Endothelial cell of umbilical vein (primary cell): ENCODE results near the gene HDAC4. TPM values are rescaled to one million over a fixed set of nuclear protein-coding genes. Genes with fewer than 3 reads are reported as not detected.

ENCODE experiments used
- BruUV-seq: library from RNA; stranded (reverse); fragments of 400-500 nt; replicated peaks from 2 replicates; lab custom pipeline; 2021; lab: Mats Ljungman, UMichigan
- CTCF ChIA-PET: fragments of 300-600, 350-600 bp; sonication (Branson Sonifier 250); formaldehyde crosslinking; loops from one replicate; lab custom pipeline; 2021; ENCODE audit warnings: antibody characterized with exemption, inconsistent platforms; lab: Charles Lee
- POLR2A ChIA-PET: fragments of 300-600, 350-600 bp; sonication (Branson Sonifier 250); formaldehyde crosslinking; loops from one replicate; lab custom pipeline; 2021; ENCODE audit warnings: antibody characterized with exemption, inconsistent platforms; lab: Charles Lee
- DNase-seq: peaks from one replicate; pipeline ENCODE4 v3.0.0-alpha.2; 2011; ENCODE audit warnings: low read depth, low spot score
- FAIRE-seq: peaks from 2 replicates; lab custom pipeline; 2011; peaks lifted over from hg19 to GRCh38; lab: Jason Lieb, UNC
- H2AFZ ChIP-seq: 2 replicates; pipeline ENCODE4 v1.6.0; 2012; ENCODE audit warnings: low read depth, low read length, control low read depth, inconsistent platforms
- H3K27ac ChIP-seq: 2 replicates; pipeline ENCODE4 v1.5.1; 2011; ENCODE audit warnings: low read depth, mild to moderate bottlenecking, control low read depth, low read length, moderate library complexity; ENCODE audit not compliant: insufficient read depth
- H3K27me3 ChIP-seq, 2 experiments: 2 replicates each; pipeline versions ENCODE4 v1.6.0 to v1.6.1; 2011; ENCODE audit warnings: low read length in 2 of 2, mixed read lengths in 1 of 2; ENCODE audit not compliant: control insufficient read depth in 2 of 2, insufficient read depth in 2 of 2
- H3K36me3 ChIP-seq, 2 experiments: 2 replicates in 1 of 2; 3 replicates in 1 of 2; pipeline ENCODE4 v1.5.1; 2011; ENCODE audit warnings: low read length in 2 of 2, mild to moderate bottlenecking in 1 of 2, moderate library complexity in 1 of 2; ENCODE audit not compliant: control insufficient read depth in 2 of 2, insufficient read depth in 2 of 2; ENCODE audit errors: extremely low read depth in 1 of 2
- H3K4me1 ChIP-seq: 3 replicates; pipeline ENCODE4 v1.5.1; 2011; ENCODE audit warnings: mild to moderate bottlenecking, low read length; ENCODE audit not compliant: control insufficient read depth, insufficient read depth; ENCODE audit errors: extremely low read depth
- H3K4me2 ChIP-seq: 2 replicates; pipeline ENCODE4 v1.6.1; 2011; ENCODE audit warnings: low read length, control low read depth, mixed read lengths; ENCODE audit not compliant: insufficient read depth
- H3K4me3 ChIP-seq, 3 experiments: fragments of 200-600 bp in 1 of 3; sonication (generic), shearing (Covaris generic) in 1 of 3; replicated peaks in 1 of 3; 2 replicates each; pipeline ENCODE4 v1.5.1; 2011 to 2016; ENCODE audit warnings: control low read depth in 3 of 3, low read length in 3 of 3, mild to moderate bottlenecking in 2 of 3, inconsistent platforms in 1 of 3, low read depth in 1 of 3, moderate library complexity in 1 of 3; ENCODE audit not compliant: insufficient read depth in 1 of 3
- H3K79me2 ChIP-seq: 2 replicates; pipeline ENCODE4 v1.6.0; 2012; ENCODE audit warnings: low read length, inconsistent platforms; ENCODE audit not compliant: control insufficient read depth, insufficient read depth
- H3K9ac ChIP-seq: replicated peaks from 2 replicates; pipeline ENCODE3; 2011; ENCODE audit warnings: low read length, control low read depth; ENCODE audit not compliant: insufficient read depth; ENCODE audit errors: extremely low read depth
- H3K9me1 ChIP-seq: replicated peaks from 3 replicates; pipeline ENCODE4 v1.6.0; 2011; ENCODE audit warnings: mild to moderate bottlenecking, low read length; ENCODE audit not compliant: control insufficient read depth, insufficient read depth; ENCODE audit errors: extremely low read depth
- H3K9me3 ChIP-seq: replicated peaks from 2 replicates; pipeline ENCODE4 v1.5.1; 2012; ENCODE audit warnings: low read length, inconsistent platforms; ENCODE audit not compliant: control insufficient read depth, insufficient read depth
- H4K20me1 ChIP-seq: replicated peaks from 2 replicates; pipeline ENCODE3; 2011; ENCODE audit warnings: mild to moderate bottlenecking, low read length; ENCODE audit not compliant: control insufficient read depth, insufficient read depth; ENCODE audit errors: extremely low read depth
- EZH2 ChIP-seq: IDR thresholded peaks from 2 replicates; pipeline ENCODE4 v1.6.1; 2012; ENCODE audit warnings: borderline replicate concordance, low read depth, mild to moderate bottlenecking, moderate library complexity, low read length, inconsistent platforms; ENCODE audit not compliant: severe bottlenecking
- FOS ChIP-seq: IDR thresholded peaks from 2 replicates; pipeline ENCODE4 v1.6.1; 2011; ENCODE audit warnings: mild to moderate bottlenecking, low read length, moderate library complexity, borderline replicate concordance; ENCODE audit not compliant: insufficient read depth
- GATA2 ChIP-seq: IDR thresholded peaks from 2 replicates; pipeline ENCODE4 v1.7.0; 2011; ENCODE audit warnings: low read depth, mild to moderate bottlenecking, moderate library complexity, mixed read lengths, low read length; ENCODE audit not compliant: insufficient read length, insufficient read depth
- JUN ChIP-seq: IDR thresholded peaks from 2 replicates; pipeline ENCODE4 v1.6.1; 2011; ENCODE audit warnings: borderline replicate concordance, low read depth; ENCODE audit not compliant: insufficient read length, insufficient read depth
- MYC ChIP-seq: IDR thresholded peaks from one replicate; pipeline ENCODE4 v1.6.1; 2011; ENCODE audit warnings: mild to moderate bottlenecking, low read depth, low read length
- POLR2A ChIP-seq: IDR thresholded peaks from 2 replicates; pipeline ENCODE4 v1.6.1; 2012; ENCODE audit warnings: low read depth, mild to moderate bottlenecking, control low read depth, low read length
- POLR2AphosphoS5 ChIP-seq: IDR thresholded peaks from 2 replicates; pipeline ENCODE4 v1.6.1; 2012; ENCODE audit warnings: low read depth, mild to moderate bottlenecking, control low read depth, low read length, moderate library complexity; ENCODE audit not compliant: insufficient read depth
- dilution Hi-C: fragments of 300-500 bp; cut with MboI; formaldehyde crosslinking; loops from one replicate; pipeline ENCODE4 v1.15.0; 2019; ENCODE audit warnings: low sequenced_read_pairs; ENCODE audit not compliant: extremely low pct_ligation_motif_present
- intact Hi-C: fragments of 100-400 bp; cut with micrococcal nuclease; formaldehyde crosslinking; loops from one replicate; pipeline ENCODE4 v1.10.0; 2022
- polyA plus RNA-seq, 4 experiments: library from polyadenylated mRNA; depleted of rRNA in 3 of 4; stranded (reverse) in 3 of 4; unstranded in 1 of 4; fragments of >200 nt; gene quantifications; 2 replicates each; pipeline versions ENCODE4 v1.2.1 to v1.2.3, GENCODE V29; 2011 to 2012; ENCODE audit warnings: missing spikeins in 1 of 4
- total RNA-seq: library from RNA; stranded (reverse); gene quantifications from 2 replicates; pipeline ENCODE4 v1.2.3, GENCODE V29; 2021
- TF ChIP-seq, protein P1 (sequence below), 2 donors: IDR thresholded peaks; 1 replicate in 1 of 2; 2 replicates in 1 of 2; pipeline ENCODE4 v1.5.1; 2011; ENCODE audit warnings: low read length in 2 of 2, mild to moderate bottlenecking in 2 of 2, moderate library complexity in 2 of 2, control low read depth in 1 of 2, inconsistent platforms in 1 of 2, low read depth in 1 of 2; ENCODE audit not compliant: insufficient read depth in 1 of 2; ENCODE audit errors: extremely low read depth in 1 of 2
- TF ChIP-seq, protein P2 (sequence below): IDR thresholded peaks from 2 replicates; pipeline ENCODE4 v1.6.1; 2011; ENCODE audit not compliant: insufficient read depth, insufficient read length

The HDAC4 gene
- total and polyA plus RNA-seq, 2 donors (not counting 3 experiments of a cell fraction or from before 2014, with no cell fraction given), result 13.4 to 33.0 TPM

DNA sequence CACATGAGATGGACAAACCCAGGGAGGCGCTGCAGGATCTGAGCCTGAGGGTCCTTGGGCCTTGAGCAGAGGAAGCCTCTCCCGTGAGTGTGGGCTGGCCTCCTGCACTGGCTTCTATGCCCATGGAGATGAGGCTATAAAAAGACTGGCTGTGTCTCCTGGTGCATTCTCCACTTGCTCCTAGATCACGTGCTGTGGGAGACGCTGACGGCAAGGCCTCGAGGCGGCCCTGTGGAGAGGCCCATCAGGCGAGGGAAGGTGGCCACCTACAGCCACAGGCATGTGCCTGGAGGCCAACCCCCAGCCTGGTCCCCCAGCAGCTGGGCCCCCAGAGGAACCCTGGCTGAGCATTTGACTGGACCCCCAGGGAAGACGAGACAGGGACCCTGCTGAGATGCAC lies 354.0 kb downstream of the HDAC4 start:
- H2AFZ ChIP-seq, result no peak overlapping the region
- H4K20me1 ChIP-seq, result no peaks in the 10 kb centered on the region
- BruUV-seq, result no TSS peak
- H3K9me1 ChIP-seq, result no peaks in the 10 kb centered on the region
- H3K9me3 ChIP-seq, result no peaks in the 10 kb centered on the region
- no peaks in the 10 kb centered on the region for H3K27me3 ChIP-seq
- TF ChIP-seq GATA2 (no peak), MYC (no peak), FOS (no peak), EZH2 (no peak), JUN (no peak), POLR2A (no peak), POLR2AphosphoS5 (no peak)
- TF ChIP-seq, protein P1, sequence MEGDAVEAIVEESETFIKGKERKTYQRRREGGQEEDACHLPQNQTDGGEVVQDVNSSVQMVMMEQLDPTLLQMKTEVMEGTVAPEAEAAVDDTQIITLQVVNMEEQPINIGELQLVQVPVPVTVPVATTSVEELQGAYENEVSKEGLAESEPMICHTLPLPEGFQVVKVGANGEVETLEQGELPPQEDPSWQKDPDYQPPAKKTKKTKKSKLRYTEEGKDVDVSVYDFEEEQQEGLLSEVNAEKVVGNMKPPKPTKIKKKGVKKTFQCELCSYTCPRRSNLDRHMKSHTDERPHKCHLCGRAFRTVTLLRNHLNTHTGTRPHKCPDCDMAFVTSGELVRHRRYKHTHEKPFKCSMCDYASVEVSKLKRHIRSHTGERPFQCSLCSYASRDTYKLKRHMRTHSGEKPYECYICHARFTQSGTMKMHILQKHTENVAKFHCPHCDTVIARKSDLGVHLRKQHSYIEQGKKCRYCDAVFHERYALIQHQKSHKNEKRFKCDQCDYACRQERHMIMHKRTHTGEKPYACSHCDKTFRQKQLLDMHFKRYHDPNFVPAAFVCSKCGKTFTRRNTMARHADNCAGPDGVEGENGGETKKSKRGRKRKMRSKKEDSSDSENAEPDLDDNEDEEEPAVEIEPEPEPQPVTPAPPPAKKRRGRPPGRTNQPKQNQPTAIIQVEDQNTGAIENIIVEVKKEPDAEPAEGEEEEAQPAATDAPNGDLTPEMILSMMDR (IDR thresholded peaks at IDR 0.05; ENCODE audit: extremely low read depth in 1 of 2, insufficient read depth in 1 of 2, low read depth in 1 of 2, low read length in 2 of 2), result no peak
- TF ChIP-seq, protein P2, sequence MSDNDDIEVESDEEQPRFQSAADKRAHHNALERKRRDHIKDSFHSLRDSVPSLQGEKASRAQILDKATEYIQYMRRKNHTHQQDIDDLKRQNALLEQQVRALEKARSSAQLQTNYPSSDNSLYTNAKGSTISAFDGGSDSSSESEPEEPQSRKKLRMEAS, result no peak
- no peaks in the 10 kb centered on the region for H3K36me3 ChIP-seq
- FAIRE-seq (no peak), DNase-seq (no peak)
- H3K4me1 ChIP-seq, result no peaks in the 10 kb centered on the region
- ChIA-PET POLR2A (no interaction called here), CTCF (no interaction called here)
- H3K27ac ChIP-seq, result no peak overlapping the region
- H3K4me2 ChIP-seq, result no peak overlapping the region
- H3K79me2 ChIP-seq, result no peaks in the 10 kb centered on the region
- dilution Hi-C loops, result no loop called here
- H3K9ac ChIP-seq, result no peak overlapping the region
- intact Hi-C loops, result no loop called here
- H3K4me3 ChIP-seq, result no peak overlapping the region
